Measurements from ENCODE around the gene FAM50B.

GRCh38 chr6:3830806-3831205 is 18.4 kb upstream of the FAM50B start:
- TF ChIP-seq, protein P1, sequence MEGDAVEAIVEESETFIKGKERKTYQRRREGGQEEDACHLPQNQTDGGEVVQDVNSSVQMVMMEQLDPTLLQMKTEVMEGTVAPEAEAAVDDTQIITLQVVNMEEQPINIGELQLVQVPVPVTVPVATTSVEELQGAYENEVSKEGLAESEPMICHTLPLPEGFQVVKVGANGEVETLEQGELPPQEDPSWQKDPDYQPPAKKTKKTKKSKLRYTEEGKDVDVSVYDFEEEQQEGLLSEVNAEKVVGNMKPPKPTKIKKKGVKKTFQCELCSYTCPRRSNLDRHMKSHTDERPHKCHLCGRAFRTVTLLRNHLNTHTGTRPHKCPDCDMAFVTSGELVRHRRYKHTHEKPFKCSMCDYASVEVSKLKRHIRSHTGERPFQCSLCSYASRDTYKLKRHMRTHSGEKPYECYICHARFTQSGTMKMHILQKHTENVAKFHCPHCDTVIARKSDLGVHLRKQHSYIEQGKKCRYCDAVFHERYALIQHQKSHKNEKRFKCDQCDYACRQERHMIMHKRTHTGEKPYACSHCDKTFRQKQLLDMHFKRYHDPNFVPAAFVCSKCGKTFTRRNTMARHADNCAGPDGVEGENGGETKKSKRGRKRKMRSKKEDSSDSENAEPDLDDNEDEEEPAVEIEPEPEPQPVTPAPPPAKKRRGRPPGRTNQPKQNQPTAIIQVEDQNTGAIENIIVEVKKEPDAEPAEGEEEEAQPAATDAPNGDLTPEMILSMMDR (conservative IDR thresholded peaks at IDR 0.05; ENCODE audit: low read length): no peak
- TF ChIP-seq EZH2phosphoT487 (IDR thresholded peaks at IDR 0.05; ENCODE audit: borderline replicate concordance, low read depth, low read length): no peak
